Amniotic stem cell (primary cell): ENCODE data around the gene SSX2.
"Not testable (repeated sequence)": the region's sequence is repeated elsewhere in the genome, so short reads cannot be mapped to it uniquely, and the experiment has no call there.

Experiments
- DNase-seq: peaks from one replicate; lab custom pipeline; 2025; lab: John Stamatoyannopoulos, UW

The SSX2 gene

DNA sequence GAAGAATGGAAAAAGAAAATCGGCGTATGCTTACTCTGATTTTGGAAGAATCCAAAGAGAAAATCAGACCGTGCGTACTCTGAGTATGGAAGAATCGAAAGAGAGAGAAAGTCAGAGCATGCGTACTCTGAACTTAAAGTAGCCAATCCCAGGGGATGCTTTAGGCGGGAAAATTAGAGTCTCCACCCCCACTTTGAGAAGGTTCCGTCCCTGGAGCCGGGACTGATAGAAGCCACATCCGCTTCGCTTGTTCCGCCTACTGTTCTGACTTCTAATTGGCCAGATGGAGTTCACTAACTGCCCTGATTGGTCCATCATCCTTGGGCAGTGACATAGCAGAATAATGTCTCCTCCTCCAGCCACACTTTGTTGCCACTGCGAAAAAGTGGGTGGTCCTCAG lies at the start of gene SSX2:
Gene SSX2, minus strand, starts transcription at position 101 of the 400 bp plus-strand sequence. CDS start 1,429 bp downstream, outside the sequence.
- DNase-seq: not testable (repeated sequence)

DNA sequence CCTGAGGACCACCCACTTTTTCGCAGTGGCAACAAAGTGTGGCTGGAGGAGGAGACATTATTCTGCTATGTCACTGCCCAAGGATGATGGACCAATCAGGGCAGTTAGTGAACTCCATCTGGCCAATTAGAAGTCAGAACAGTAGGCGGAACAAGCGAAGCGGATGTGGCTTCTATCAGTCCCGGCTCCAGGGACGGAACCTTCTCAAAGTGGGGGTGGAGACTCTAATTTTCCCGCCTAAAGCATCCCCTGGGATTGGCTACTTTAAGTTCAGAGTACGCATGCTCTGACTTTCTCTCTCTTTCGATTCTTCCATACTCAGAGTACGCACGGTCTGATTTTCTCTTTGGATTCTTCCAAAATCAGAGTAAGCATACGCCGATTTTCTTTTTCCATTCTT lies 44.0 kb upstream of the SSX2 start, which contains the start of gene SSX2B:
Gene SSX2B, plus strand, starts transcription at position 301 of the 400 bp plus-strand sequence. CDS start 1,429 bp downstream, outside the sequence.
- DNase-seq: not testable (repeated sequence)

GRCh38 chrX:52692034-52692433 lies 14.9 kb downstream of the SSX2 start:
- DNase-seq: not testable (repeated sequence)

DNA sequence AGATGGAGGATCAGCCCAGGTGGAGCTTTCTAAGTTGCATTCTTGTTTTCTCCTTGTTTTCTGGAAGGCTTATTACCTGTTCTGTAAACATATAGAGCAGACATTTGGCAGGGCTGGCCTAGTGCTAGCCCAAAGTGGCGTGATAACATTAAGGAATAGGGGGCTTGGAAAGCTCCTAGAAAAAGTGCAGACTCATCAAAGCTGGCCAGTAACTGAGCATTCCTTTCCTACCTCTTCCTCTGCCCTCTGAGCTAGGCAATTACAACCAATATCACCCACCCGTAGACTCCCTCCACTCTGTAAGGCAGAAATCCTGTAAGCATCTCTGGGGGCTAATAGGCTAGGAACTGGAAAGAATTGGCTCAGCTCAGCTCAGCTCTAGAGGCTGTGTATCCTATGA lies 44.8 kb downstream of the SSX2 start:
- DNase-seq: not testable (repeated sequence)

GRCh38 chrX:52655475-52655874 lies 51.5 kb downstream of the SSX2 start:
- DNase-seq: not testable (repeated sequence)

- DNase-seq: not testable (repeated sequence)
Measured at GRCh38 chrX:52654800-52655199, 52.2 kb downstream of the SSX2 start, which contains the start of gene SSX7. TSS of gene SSX7 (minus strand) at chrX:52654900. CDS start at chrX:52653472, 1,428 bp downstream.

DNA sequence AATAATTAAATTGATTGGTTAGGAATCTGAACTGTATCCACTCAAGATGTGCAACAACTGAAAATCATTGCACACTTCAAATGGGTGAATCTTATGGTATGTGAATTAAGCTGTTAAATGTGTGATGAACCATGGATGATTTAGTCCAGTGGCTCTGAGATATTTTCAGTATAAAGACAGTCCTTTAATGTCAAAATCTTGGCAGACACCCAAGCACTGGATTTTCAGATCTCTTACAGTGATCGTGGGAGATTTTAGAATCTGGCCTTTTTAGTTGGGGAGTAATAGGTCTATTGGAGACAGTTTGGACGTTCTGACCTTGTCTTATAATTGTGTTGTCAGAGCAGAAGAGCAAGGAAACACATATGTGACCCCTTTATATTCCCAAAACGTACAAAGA lies 56.3 kb downstream of the SSX2 start:
- DNase-seq: not testable (repeated sequence)

- DNase-seq: not testable (repeated sequence)
Measured at GRCh38 chrX:52648956-52649355, 58.0 kb downstream of the SSX2 start.
